ENCODE results near the gene SORBS1. TPM values are rescaled to one million over a fixed set of nuclear protein-coding genes. Genes with fewer than 3 reads are reported as not detected.

Gene SORBS1
- total RNA-seq, 1 experiment from 2014 or later, result 0.56 TPM

DNA sequence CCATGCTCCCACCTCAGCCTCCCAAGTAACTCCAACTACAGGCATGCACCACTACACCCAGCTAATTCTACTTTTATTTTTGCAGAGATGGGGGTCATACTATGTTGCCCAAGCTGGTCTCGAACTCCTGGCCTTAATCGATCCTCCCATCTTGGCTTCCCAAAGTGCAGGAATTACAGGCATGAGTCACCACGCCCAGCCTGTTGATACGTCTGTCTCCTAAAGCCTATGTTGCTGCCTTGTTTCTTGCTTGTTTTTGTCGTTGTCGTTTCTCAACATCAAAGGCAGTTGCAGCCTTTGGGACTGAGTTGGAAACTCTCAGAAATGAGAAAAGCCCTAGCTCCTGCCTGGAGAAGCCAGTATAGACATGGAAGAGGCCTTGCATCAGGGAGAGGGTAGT is 49.9 kb downstream of the SORBS1 start:
- H3K27me3 ChIP-seq (replicated peaks; ENCODE audit: insufficient read depth, low read depth, low read length, poor library complexity), result peaks cover 36% of the 10 kb centered on the region
- H3K4me3 ChIP-seq (ENCODE audit: low read depth, low read length, poor library complexity, severe bottlenecking), result no peak overlapping the region
- H3K9me3 ChIP-seq (ENCODE audit: low read depth, low read length, poor library complexity, severe bottlenecking), result no peaks in the 10 kb centered on the region
- no peaks in the 10 kb centered on the region for H3K4me1 ChIP-seq (ENCODE audit: insufficient read depth, low read length, poor library complexity, severe bottlenecking)
- intact Hi-C loops (cut with micrococcal nuclease; ENCODE audit: unreplicated experiment), result no loop called here
- DNase-seq (ENCODE audit: low spot score), result no peak
- TF ChIP-seq, protein P1, sequence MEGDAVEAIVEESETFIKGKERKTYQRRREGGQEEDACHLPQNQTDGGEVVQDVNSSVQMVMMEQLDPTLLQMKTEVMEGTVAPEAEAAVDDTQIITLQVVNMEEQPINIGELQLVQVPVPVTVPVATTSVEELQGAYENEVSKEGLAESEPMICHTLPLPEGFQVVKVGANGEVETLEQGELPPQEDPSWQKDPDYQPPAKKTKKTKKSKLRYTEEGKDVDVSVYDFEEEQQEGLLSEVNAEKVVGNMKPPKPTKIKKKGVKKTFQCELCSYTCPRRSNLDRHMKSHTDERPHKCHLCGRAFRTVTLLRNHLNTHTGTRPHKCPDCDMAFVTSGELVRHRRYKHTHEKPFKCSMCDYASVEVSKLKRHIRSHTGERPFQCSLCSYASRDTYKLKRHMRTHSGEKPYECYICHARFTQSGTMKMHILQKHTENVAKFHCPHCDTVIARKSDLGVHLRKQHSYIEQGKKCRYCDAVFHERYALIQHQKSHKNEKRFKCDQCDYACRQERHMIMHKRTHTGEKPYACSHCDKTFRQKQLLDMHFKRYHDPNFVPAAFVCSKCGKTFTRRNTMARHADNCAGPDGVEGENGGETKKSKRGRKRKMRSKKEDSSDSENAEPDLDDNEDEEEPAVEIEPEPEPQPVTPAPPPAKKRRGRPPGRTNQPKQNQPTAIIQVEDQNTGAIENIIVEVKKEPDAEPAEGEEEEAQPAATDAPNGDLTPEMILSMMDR (conservative IDR thresholded peaks at IDR 0.05; ENCODE audit: low read depth, low read length), result no peak
- TF ChIP-seq EZH2 (IDR thresholded peaks at IDR 0.05; ENCODE audit: borderline replicate concordance, low read depth, low read length, poor library complexity, severe bottlenecking), result no peak
- ChIA-PET POLR2A (ENCODE audit: low non-redundant PET) (no interaction called here), CTCF (no interaction called here)
- H3K36me3 ChIP-seq (ENCODE audit: insufficient read depth, low read length, poor library complexity, severe bottlenecking), result no peaks in the 10 kb centered on the region
- no TSS peak for BruUV-seq (replicated peaks)
- H3K27ac ChIP-seq (ENCODE audit: low read depth, low read length, poor library complexity, severe bottlenecking), result no peak overlapping the region

DNA sequence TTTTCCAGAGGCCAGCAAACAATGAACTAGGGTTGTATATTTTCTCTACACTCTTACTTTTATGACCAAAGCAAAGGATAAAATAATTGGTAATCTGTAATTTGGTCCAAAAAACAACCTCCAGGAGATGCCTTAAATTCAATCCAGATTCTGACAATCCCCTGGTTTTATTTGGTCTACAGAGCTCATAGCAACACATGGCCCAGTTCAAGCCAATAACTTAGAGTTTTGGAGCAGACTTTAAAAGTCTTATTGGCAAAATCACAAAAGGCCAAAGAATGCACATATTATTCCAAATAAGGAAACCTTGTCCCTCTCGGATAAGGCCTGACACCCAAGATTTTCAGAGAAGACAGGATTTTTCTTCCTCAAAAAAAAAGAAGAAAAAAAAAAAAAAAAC is 51.9 kb downstream of the SORBS1 start:
- Histone ChIP-seq H3K27me3 (replicated peaks; ENCODE audit: insufficient read depth, low read depth, low read length, poor library complexity) (peaks cover 55% of the 10 kb centered on the region), H3K27ac (ENCODE audit: low read depth, low read length, poor library complexity, severe bottlenecking) (no peak overlapping the region), H3K36me3 (ENCODE audit: insufficient read depth, low read length, poor library complexity, severe bottlenecking) (no peaks in the 10 kb centered on the region), H3K9me3 (ENCODE audit: low read depth, low read length, poor library complexity, severe bottlenecking) (no peaks in the 10 kb centered on the region), H3K4me1 (ENCODE audit: insufficient read depth, low read length, poor library complexity, severe bottlenecking) (no peaks in the 10 kb centered on the region), H3K4me3 (ENCODE audit: low read depth, low read length, poor library complexity, severe bottlenecking) (no peak overlapping the region)
- ChIA-PET CTCF (no interaction called here), POLR2A (ENCODE audit: low non-redundant PET) (no interaction called here)
- TF ChIP-seq, protein P1 (conservative IDR thresholded peaks at IDR 0.05; ENCODE audit: low read depth, low read length), result no peak
- no peak for TF ChIP-seq EZH2 (IDR thresholded peaks at IDR 0.05; ENCODE audit: borderline replicate concordance, low read depth, low read length, poor library complexity, severe bottlenecking)
- no TSS peak for BruUV-seq (replicated peaks)
- no peak for DNase-seq (ENCODE audit: low spot score)
- intact Hi-C loops (cut with micrococcal nuclease; ENCODE audit: unreplicated experiment), result no loop called here

DNA sequence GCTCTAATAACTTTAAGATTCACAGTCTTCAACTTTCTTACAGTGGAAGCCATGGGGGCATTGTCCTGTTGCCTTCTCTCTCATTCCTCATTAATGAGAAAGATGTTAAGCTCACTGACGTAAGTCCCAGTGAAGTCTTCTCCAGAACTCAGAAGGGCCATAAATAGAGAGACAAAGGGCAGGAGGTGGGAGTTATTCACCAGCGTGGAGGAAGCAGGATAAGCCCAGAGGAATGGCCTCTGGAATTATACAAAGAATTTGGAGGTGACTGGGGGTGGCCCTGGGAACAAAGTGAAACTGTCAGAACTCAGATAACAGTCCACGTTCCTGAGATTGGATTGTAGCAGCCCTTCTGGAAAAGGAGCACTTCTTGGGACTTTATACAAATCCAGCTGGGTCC is 52.4 kb downstream of the SORBS1 start:
- Histone ChIP-seq H3K4me1 (ENCODE audit: insufficient read depth, low read length, poor library complexity, severe bottlenecking) (no peaks in the 10 kb centered on the region), H3K27me3 (replicated peaks; ENCODE audit: insufficient read depth, low read depth, low read length, poor library complexity) (peaks cover 56% of the 10 kb centered on the region), H3K36me3 (ENCODE audit: insufficient read depth, low read length, poor library complexity, severe bottlenecking) (no peaks in the 10 kb centered on the region), H3K4me3 (ENCODE audit: low read depth, low read length, poor library complexity, severe bottlenecking) (no peak overlapping the region), H3K9me3 (ENCODE audit: low read depth, low read length, poor library complexity, severe bottlenecking) (no peaks in the 10 kb centered on the region), H3K27ac (ENCODE audit: low read depth, low read length, poor library complexity, severe bottlenecking) (no peak overlapping the region)
- intact Hi-C loops (cut with micrococcal nuclease; ENCODE audit: unreplicated experiment), result no loop called here
- no TSS peak for BruUV-seq (replicated peaks)
- no peak for TF ChIP-seq EZH2 (IDR thresholded peaks at IDR 0.05; ENCODE audit: borderline replicate concordance, low read depth, low read length, poor library complexity, severe bottlenecking)
- TF ChIP-seq, protein P1 (conservative IDR thresholded peaks at IDR 0.05; ENCODE audit: low read depth, low read length), result no peak
- DNase-seq (ENCODE audit: low spot score), result no peak
- POLR2A ChIA-PET (ENCODE audit: low non-redundant PET), result no interaction called here
- CTCF ChIA-PET, result no interaction called here

All from A673 (cell line).